CD4-positive, alpha-beta T cell (primary cell): ENCODE measurements around the gene NOD1. TPM values are rescaled to one million over a fixed set of nuclear protein-coding genes. Genes with fewer than 3 reads are reported as not detected.

Source experiments
- ATAC-seq: fragments of 200-7000 bp; cut with Tn5 transposase; one replicate; pipeline ENCODE4 v1.10.0; 2022; ENCODE audit warnings: mild to moderate bottlenecking; ENCODE audit not compliant: poor library complexity
- CTCF ChIA-PET: fragments of 350-600 bp; sonication (Branson Sonifier 250); formaldehyde crosslinking; loops from one replicate; lab custom pipeline; 2021; ENCODE audit warnings: antibody characterized with exemption, inconsistent platforms; lab: Charles Lee
- POLR2A ChIA-PET: fragments of 350-600 bp; sonication (Branson Sonifier 250); formaldehyde crosslinking; loops from one replicate; lab custom pipeline; 2021; ENCODE audit warnings: antibody characterized with exemption, inconsistent platforms; lab: Charles Lee
- DNase-seq, 14 experiments: peaks; one replicate each; pipeline ENCODE4 v3.0.0-alpha.2; 2013 to 2020; ENCODE audit warnings: mixed read lengths in 2 of 14
- H3K27ac ChIP-seq, 2 donors: one replicate each; pipeline versions ENCODE4 v1.5.1 to v1.7.0; 2013; ENCODE audit warnings: low read length in 2 of 2, low read depth in 1 of 2, mild to moderate bottlenecking in 1 of 2
- H3K27me3 ChIP-seq, 2 experiments: 1 replicate in 1 of 2; 2 replicates in 1 of 2; pipeline versions ENCODE4 v1.6.1 to v1.7.0; 2013; ENCODE audit warnings: low read length in 2 of 2, control low read depth in 1 of 2, mild to moderate bottlenecking in 1 of 2, moderate library complexity in 1 of 2; ENCODE audit not compliant: insufficient read depth in 2 of 2, control insufficient read depth in 1 of 2
- H3K36me3 ChIP-seq: one replicate; pipeline ENCODE4 v1.6.1; 2013; ENCODE audit warnings: low read length, control low read depth; ENCODE audit not compliant: insufficient read depth
- H3K4me1 ChIP-seq: one replicate; pipeline ENCODE4 v1.6.1; 2013; ENCODE audit warnings: low read length, control low read depth; ENCODE audit not compliant: insufficient read depth
- H3K4me3 ChIP-seq: one replicate; pipeline ENCODE4 v1.5.1; 2013; ENCODE audit warnings: mild to moderate bottlenecking, low read length, moderate library complexity
- H3K9me3 ChIP-seq, 2 experiments: 1 replicate in 1 of 2; 2 replicates in 1 of 2; pipeline versions ENCODE4 v1.6.1 to v1.7.0; 2013; ENCODE audit warnings: low read length in 2 of 2, mild to moderate bottlenecking in 2 of 2, control low read depth in 1 of 2, moderate library complexity in 1 of 2; ENCODE audit not compliant: control insufficient read depth in 1 of 2, insufficient read depth in 1 of 2
- H3K27ac Mint-ChIP-seq: one replicate; pipeline ENCODE4 v1.8.0; 2020; ENCODE audit warnings: mixed read lengths
- H3K27me3 Mint-ChIP-seq: one replicate; pipeline ENCODE4 v1.8.0; 2021; ENCODE audit warnings: mixed read lengths
- H3K36me3 Mint-ChIP-seq: one replicate; pipeline ENCODE4 v1.8.0; 2021; ENCODE audit warnings: low read depth, mixed read lengths
- H3K4me1 Mint-ChIP-seq: one replicate; pipeline ENCODE4 v1.8.0; 2021; ENCODE audit warnings: low read depth, mixed read lengths
- H3K4me3 Mint-ChIP-seq: one replicate; pipeline ENCODE4 v1.8.0; 2020; ENCODE audit warnings: mild to moderate bottlenecking, mixed read lengths
- H3K9me3 Mint-ChIP-seq: one replicate; pipeline ENCODE4 v1.8.0; 2020; ENCODE audit warnings: mixed read lengths
- CTCF ChIP-seq: fragments of 200-600 bp; IDR thresholded peaks from one replicate; pipeline ENCODE4 v1.8.0; 2022; ENCODE audit warnings: antibody characterized with exemption, mild to moderate bottlenecking
- intact Hi-C, 2 experiments: fragments of 100-400 bp; cut with DNase I in 1 of 2; cut with micrococcal nuclease in 1 of 2; formaldehyde crosslinking; loops; one replicate each; pipeline versions ENCODE4 v1.15.1 to v1.9.0; 2023 to 2025; cut with DNase I, micrococcal nuclease
- total RNA-seq, 174 experiments: library from RNA in 2 of 174; stranded (reverse) in 2 of 174; gene quantifications; one replicate each; pipeline ENCODE4 v1.2.3 and lab custom pipeline; 2021 to 2026

The NOD1 gene
- total RNA-seq, 2 experiments from 2014 or later, result 11.6 to 12.6 TPM

- no peak overlapping the region for H3K27ac Mint-ChIP-seq
Measured at GRCh38 chr7:30406664-30407425, 71.7 kb downstream of the NOD1 start.

GRCh38 chr7:30405179-30405578 lies 73.4 kb downstream of the NOD1 start:
- no peaks in the 10 kb centered on the region for H3K27me3 ChIP-seq
- no peaks in the 10 kb centered on the region for H3K9me3 ChIP-seq
- Mint-ChIP-seq H3K27ac (no peak overlapping the region), H3K4me1 (no peaks in the 10 kb centered on the region), H3K36me3 (peaks cover 10% of the 10 kb centered on the region), H3K27me3 (no peaks in the 10 kb centered on the region), H3K4me3 (no peak overlapping the region), H3K9me3 (no peaks in the 10 kb centered on the region)
- H3K4me1 ChIP-seq, result no peaks in the 10 kb centered on the region
- CTCF ChIA-PET, result no interaction called here
- H3K27ac ChIP-seq, result no peak overlapping the region
- no peak overlapping the region for H3K4me3 ChIP-seq
- POLR2A ChIA-PET, result no interaction called here
- TF ChIP-seq CTCF, result no peak
- ATAC-seq (no peak), DNase-seq (no peak)
- intact Hi-C loops, result no loop called here
- peaks cover 4% of the 10 kb centered on the region for H3K36me3 ChIP-seq

More at GRCh38 chr7:30406664-30407425, 71.7 kb downstream of the NOD1 start:
- Mint-ChIP-seq H3K4me3 (no peak overlapping the region), H3K36me3 (peaks cover 10% of the 10 kb centered on the region), H3K27me3 (no peaks in the 10 kb centered on the region), H3K4me1 (no peaks in the 10 kb centered on the region), H3K9me3 (no peaks in the 10 kb centered on the region)
- no peaks in the 10 kb centered on the region for H3K9me3 ChIP-seq
- ATAC-seq (no peak), DNase-seq (no peak)
- H3K36me3 ChIP-seq, result peaks cover 4% of the 10 kb centered on the region
- no peaks in the 10 kb centered on the region for H3K4me1 ChIP-seq
- no peak overlapping the region for H3K27ac ChIP-seq
- ChIA-PET POLR2A (no interaction called here), CTCF (no interaction called here)
- no peak for TF ChIP-seq CTCF
- H3K27me3 ChIP-seq, result no peaks in the 10 kb centered on the region
- no peak overlapping the region for H3K4me3 ChIP-seq
- intact Hi-C loops, result no loop called here

- Histone ChIP-seq H3K27ac (no peak overlapping the region), H3K9me3 (no peaks in the 10 kb centered on the region), H3K4me1 (no peaks in the 10 kb centered on the region), H3K36me3 (peaks cover 4% of the 10 kb centered on the region), H3K4me3 (no peak overlapping the region), H3K27me3 (no peaks in the 10 kb centered on the region)
- Mint-ChIP-seq H3K4me3 (no peak overlapping the region), H3K27me3 (no peaks in the 10 kb centered on the region), H3K4me1 (no peaks in the 10 kb centered on the region), H3K9me3 (no peaks in the 10 kb centered on the region), H3K27ac (no peak overlapping the region), H3K36me3 (peaks cover 10% of the 10 kb centered on the region)
- no peak for ATAC-seq
- CTCF ChIA-PET, result no interaction called here
- no peak for DNase-seq
- TF ChIP-seq CTCF, result no peak
- POLR2A ChIA-PET, result no interaction called here
- intact Hi-C loops, result no loop called here
Measured at GRCh38 chr7:30403477-30403876, 75.1 kb downstream of the NOD1 start.
